Common myeloid progenitor, CD34-positive (primary cell): ENCODE data around the gene SMCO2.

ENCODE experiments used
- CTCF ChIA-PET: fragments of 350-600 bp; sonication (Branson Sonifier 250); formaldehyde crosslinking; loops from one replicate; lab custom pipeline; 2021; ENCODE audit warnings: antibody characterized with exemption; lab: Charles Lee
- POLR2A ChIA-PET: fragments of 350-600 bp; sonication (Branson Sonifier 250); formaldehyde crosslinking; loops from one replicate; lab custom pipeline; 2021; ENCODE audit warnings: antibody characterized with exemption; lab: Charles Lee
- DNase-seq, 3 donors: peaks; one replicate each; pipeline versions ENCODE4 v3.0.0 to v3.0.0-alpha.2; 2013
- H3K27ac ChIP-seq, 2 experiments: 1 replicate in 1 of 2; 2 replicates in 1 of 2; pipeline ENCODE4 v1.7.0; 2013; ENCODE audit warnings: inconsistent platforms in 2 of 2, low read length in 2 of 2, mild to moderate bottlenecking in 2 of 2, low read depth in 1 of 2, moderate library complexity in 1 of 2; ENCODE audit not compliant: severe bottlenecking in 2 of 2, insufficient read depth in 1 of 2, poor library complexity in 1 of 2
- H3K27me3 ChIP-seq, 5 experiments: replicated peaks in 2 of 5; 1 replicate in 3 of 5; 2 replicates in 2 of 5; pipeline versions ENCODE4 v1.6.1 to v1.7.0; 2013; ENCODE audit warnings: low read length in 4 of 5, mild to moderate bottlenecking in 2 of 5, moderate library complexity in 2 of 5, inconsistent platforms in 1 of 5; ENCODE audit not compliant: insufficient read depth in 5 of 5, control insufficient read depth in 4 of 5
- H3K36me3 ChIP-seq, 4 experiments: 1 replicate in 2 of 4; 2 replicates in 2 of 4; pipeline versions ENCODE4 v1.6.1 to v1.7.0; 2013; ENCODE audit warnings: low read length in 3 of 4, control low read depth in 1 of 4, mild to moderate bottlenecking in 1 of 4; ENCODE audit not compliant: control insufficient read depth in 4 of 4, insufficient read depth in 4 of 4
- H3K4me1 ChIP-seq, 4 experiments: 1 replicate in 3 of 4; 2 replicates in 1 of 4; pipeline versions ENCODE4 v1.6.1 to v1.7.1; 2013; ENCODE audit warnings: low read length in 3 of 4, mild to moderate bottlenecking in 3 of 4, control low read depth in 1 of 4, inconsistent platforms in 1 of 4, moderate library complexity in 1 of 4; ENCODE audit not compliant: control insufficient read depth in 4 of 4, insufficient read depth in 4 of 4; ENCODE audit errors: control extremely low read depth in 1 of 4
- H3K4me3 ChIP-seq, 7 experiments: 1 replicate in 4 of 7; 2 replicates in 3 of 7; pipeline versions ENCODE4 v1.5.1 to v1.7.0; 2013; ENCODE audit warnings: mild to moderate bottlenecking in 7 of 7, low read length in 6 of 7, moderate library complexity in 6 of 7, inconsistent platforms in 2 of 7, low read depth in 2 of 7, control low read depth in 1 of 7; ENCODE audit not compliant: insufficient read depth in 4 of 7, control insufficient read depth in 1 of 7; ENCODE audit errors: extremely low read depth in 1 of 7
- H3K9me3 ChIP-seq, 5 experiments: 1 replicate in 4 of 5; 2 replicates in 1 of 5; pipeline versions ENCODE4 v1.6.1 to v1.7.1; 2013; ENCODE audit warnings: low read length in 4 of 5, mild to moderate bottlenecking in 2 of 5, inconsistent platforms in 1 of 5, low read depth in 1 of 5, moderate library complexity in 1 of 5; ENCODE audit not compliant: control insufficient read depth in 4 of 5, insufficient read depth in 2 of 5; ENCODE audit errors: control extremely low read depth in 1 of 5
- WGBS: methylation state at CpG from one replicate; pipeline ENCODE4 v1.1.5; 2013; ENCODE audit not compliant: insufficient coverage; 5-methylcytosine and 5-hydroxymethylcytosine counted together

The SMCO2 gene

GRCh38 chr12:27511031-27511722, 64.6 kb downstream of the SMCO2 start:
- H3K4me1 ChIP-seq: no peaks in the 10 kb centered on the region
- WGBS: 99% methylated on average over 5 of the region's 6 CpGs
- peaks cover 0 to 5% (median 0%) of the 10 kb centered on the region in 5 experiments for H3K9me3 ChIP-seq
- no peak overlapping the region for H3K27ac ChIP-seq
- no peak for DNase-seq
- POLR2A ChIA-PET: no interaction called here
- no peak overlapping the region for H3K4me3 ChIP-seq
- H3K36me3 ChIP-seq: no peaks in the 10 kb centered on the region
- H3K27me3 ChIP-seq: no peaks in the 10 kb centered on the region
- CTCF ChIA-PET: no interaction called here

DNA sequence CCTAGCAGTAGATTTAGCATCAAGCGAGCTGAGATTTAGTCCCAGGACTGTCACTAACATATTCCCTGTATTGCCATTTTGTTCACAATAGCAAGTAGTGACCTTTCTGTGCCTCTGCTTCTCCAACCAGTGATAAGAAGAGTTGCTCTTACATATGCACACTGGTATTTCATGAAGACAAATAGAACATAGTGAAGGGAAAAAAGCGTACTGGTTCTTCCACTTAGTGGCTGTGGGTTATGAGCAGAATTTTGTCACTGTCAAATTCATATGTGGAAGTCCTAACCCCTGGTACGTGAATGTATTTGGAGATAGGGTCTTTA, 65.1 kb downstream of the SMCO2 start:
- no peaks in the 10 kb centered on the region for H3K36me3 ChIP-seq
- POLR2A ChIA-PET: no interaction called here
- no peaks in the 10 kb centered on the region for H3K4me1 ChIP-seq
- no peaks in the 10 kb centered on the region for H3K27me3 ChIP-seq
- H3K9me3 ChIP-seq: peaks cover 0 to under 1% (median 0%) of the 10 kb centered on the region in 5 experiments
- 100% methylated on average over 2 of the region's 3 CpGs for WGBS
- no peak for DNase-seq
- H3K4me3 ChIP-seq: no peak overlapping the region
- H3K27ac ChIP-seq: no peak overlapping the region
- CTCF ChIA-PET: no interaction called here

GRCh38 chr12:27513155-27513824, 66.8 kb downstream of the SMCO2 start:
- no peak for DNase-seq
- H3K9me3 ChIP-seq: no peaks in the 10 kb centered on the region
- H3K27ac ChIP-seq: no peak overlapping the region
- ChIA-PET POLR2A (no interaction called here), CTCF (interaction anchor here (1.4 to 2.0 kb wide), 2 partner anchors 9 to 122 kb away, joined by 3 to 6 read pairs; no protein-coding TSS in a partner anchor)
- 100% methylated on average over 6 of the region's 7 CpGs for WGBS
- H3K36me3 ChIP-seq: no peaks in the 10 kb centered on the region
- no peaks in the 10 kb centered on the region for H3K4me1 ChIP-seq
- no peaks in the 10 kb centered on the region for H3K27me3 ChIP-seq
- H3K4me3 ChIP-seq: no peak overlapping the region

GRCh38 chr12:27515671-27516070, 69.1 kb downstream of the SMCO2 start:
- WGBS: 96% methylated on average over 4 of the region's 9 CpGs
- Histone ChIP-seq H3K36me3 (no peaks in the 10 kb centered on the region), H3K4me3 (no peak overlapping the region), H3K4me1 (no peaks in the 10 kb centered on the region), H3K9me3 (no peaks in the 10 kb centered on the region), H3K27me3 (no peaks in the 10 kb centered on the region), H3K27ac (no peak overlapping the region)
- DNase-seq: no peak
- CTCF ChIA-PET: no interaction called here
- POLR2A ChIA-PET: no interaction called here

DNA sequence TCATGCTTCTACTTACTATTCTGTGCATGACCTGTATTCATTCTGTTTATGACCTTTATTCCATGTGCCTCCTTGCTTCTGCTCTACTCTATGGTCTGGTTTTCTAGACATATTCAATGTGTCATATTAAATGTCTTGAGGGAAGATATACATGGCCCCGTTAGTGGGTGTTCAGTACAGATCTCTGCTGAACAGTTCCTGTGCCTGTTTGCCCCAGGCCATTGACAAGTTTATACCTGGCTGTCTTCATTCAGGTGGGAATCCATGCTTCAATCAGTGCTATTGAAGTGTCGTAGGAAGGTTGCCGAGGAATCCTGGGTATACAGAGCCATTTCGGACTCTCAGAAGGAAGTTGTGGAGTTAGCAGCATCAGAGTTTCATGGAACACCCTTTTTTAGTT, 70.1 kb downstream of the SMCO2 start:
- 67% methylated on average over 3 of the region's 4 CpGs for WGBS
- Histone ChIP-seq H3K27me3 (no peaks in the 10 kb centered on the region), H3K4me1 (peaks cover 0 to 7% (median 2%) of the 10 kb centered on the region in 4 experiments), H3K4me3 (no peak overlapping the region), H3K36me3 (no peaks in the 10 kb centered on the region), H3K9me3 (no peaks in the 10 kb centered on the region), H3K27ac (no peak overlapping the region)
- DNase-seq: no peak
- POLR2A ChIA-PET: no interaction called here
- CTCF ChIA-PET: no interaction called here

GRCh38 chr12:27517546-27517945, 71.0 kb downstream of the SMCO2 start:
- 90% methylated on average over 2 of the region's 3 CpGs for WGBS
- Histone ChIP-seq H3K9me3 (no peaks in the 10 kb centered on the region), H3K4me1 (peaks cover 0 to 7% (median 2%) of the 10 kb centered on the region in 4 experiments), H3K27me3 (no peaks in the 10 kb centered on the region), H3K4me3 (no peak overlapping the region), H3K36me3 (no peaks in the 10 kb centered on the region), H3K27ac (no peak overlapping the region)
- no peak for DNase-seq
- ChIA-PET POLR2A (no interaction called here), CTCF (no interaction called here)

GRCh38 chr12:27517961-27518665, 71.6 kb downstream of the SMCO2 start:
- WGBS: 95% methylated on average over 4 of the region's 7 CpGs

More at GRCh38 chr12:27517961-27518665, 71.6 kb downstream of the SMCO2 start:
- DNase-seq: no peak
- no peak overlapping the region for H3K4me3 ChIP-seq
- ChIA-PET CTCF (no interaction called here), POLR2A (no interaction called here)
- H3K36me3 ChIP-seq: no peaks in the 10 kb centered on the region
- no peaks in the 10 kb centered on the region for H3K27me3 ChIP-seq
- no peaks in the 10 kb centered on the region for H3K9me3 ChIP-seq
- no peak overlapping the region for H3K27ac ChIP-seq
- H3K4me1 ChIP-seq: peaks cover 1 to 10% (median 5%) of the 10 kb centered on the region in 4 experiments
